Islet of Langerhans (tissue), 1 donor: ENCODE results near the gene ZNRF2.
"Not testable (repeated sequence)": the region's sequence is repeated elsewhere in the genome, so short reads cannot be mapped to it uniquely, and the experiment has no call there.

ENCODE experiments used
- FAIRE-seq: peaks from one replicate; lab custom pipeline; 2011; peaks lifted over from hg19 to GRCh38; lab: Jason Lieb, UNC

ZNRF2 gene

GRCh38 chr7:30263090-30263710 lies 21.2 kb upstream of the ZNRF2 start:
- no peak for FAIRE-seq

DNA sequence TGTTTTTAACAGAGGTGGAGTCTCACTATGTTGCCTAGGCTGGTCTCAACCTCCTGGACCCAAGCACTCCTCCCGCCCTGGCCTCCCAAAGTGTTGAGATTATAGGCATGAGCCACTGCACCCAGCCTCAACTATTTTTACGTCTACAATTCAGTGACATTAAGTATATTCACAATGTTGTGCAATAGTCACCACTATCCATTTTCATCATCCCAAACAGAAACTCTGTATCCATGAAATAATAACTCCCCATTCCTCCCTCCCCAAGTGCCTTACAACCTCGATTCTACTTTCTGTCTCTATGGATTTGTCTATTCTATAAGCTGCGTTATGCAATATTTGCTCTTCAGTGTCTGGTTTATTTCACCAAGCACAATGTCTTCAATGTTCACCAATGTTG lies 20.3 kb upstream of the ZNRF2 start:
- no peak for FAIRE-seq

DNA sequence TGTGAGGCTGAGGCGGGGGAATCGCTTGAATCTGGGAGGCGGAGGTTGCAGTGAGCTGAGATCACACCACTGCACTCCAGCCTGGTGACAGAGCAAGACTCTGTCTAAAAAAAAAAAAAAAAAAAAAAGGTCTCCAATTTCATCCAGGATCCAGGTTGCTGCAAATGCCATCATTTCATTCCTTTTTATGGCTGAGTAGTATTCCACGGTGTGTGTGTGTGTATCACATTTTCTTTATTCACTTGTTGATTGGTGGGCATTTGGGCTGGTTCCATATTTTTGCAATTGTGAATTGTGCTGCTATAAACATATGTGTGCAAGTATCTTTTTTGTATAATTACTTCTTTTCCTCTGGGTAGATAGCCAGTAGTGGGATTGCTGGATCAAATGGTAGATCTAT lies 19.2 kb upstream of the ZNRF2 start:
- FAIRE-seq = not testable (repeated sequence)

- FAIRE-seq = no peak
Measured at GRCh38 chr7:30266686-30267085, 17.7 kb upstream of the ZNRF2 start.

- FAIRE-seq = no peak
Measured at GRCh38 chr7:30268586-30268985, 15.8 kb upstream of the ZNRF2 start.

DNA sequence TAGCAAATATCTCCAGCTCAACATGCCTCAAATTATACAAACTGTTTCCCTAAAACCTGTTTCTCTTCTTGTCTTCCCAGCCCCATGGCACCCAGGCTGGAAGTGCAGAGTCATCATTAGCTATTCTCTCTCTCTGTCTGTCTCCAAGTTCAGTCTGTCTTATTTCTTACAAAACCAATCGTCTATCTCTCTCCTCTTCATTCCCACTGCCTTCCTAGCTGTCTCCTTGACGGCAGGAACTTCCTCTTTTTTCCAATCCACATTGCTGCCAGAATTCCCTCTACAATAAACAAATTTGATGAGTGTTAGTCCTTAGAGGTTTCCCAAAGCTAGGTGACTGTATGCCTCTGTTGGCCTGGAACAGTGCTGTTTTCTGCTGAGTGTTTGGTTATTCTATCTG lies 14.9 kb upstream of the ZNRF2 start:
- FAIRE-seq = no peak

DNA sequence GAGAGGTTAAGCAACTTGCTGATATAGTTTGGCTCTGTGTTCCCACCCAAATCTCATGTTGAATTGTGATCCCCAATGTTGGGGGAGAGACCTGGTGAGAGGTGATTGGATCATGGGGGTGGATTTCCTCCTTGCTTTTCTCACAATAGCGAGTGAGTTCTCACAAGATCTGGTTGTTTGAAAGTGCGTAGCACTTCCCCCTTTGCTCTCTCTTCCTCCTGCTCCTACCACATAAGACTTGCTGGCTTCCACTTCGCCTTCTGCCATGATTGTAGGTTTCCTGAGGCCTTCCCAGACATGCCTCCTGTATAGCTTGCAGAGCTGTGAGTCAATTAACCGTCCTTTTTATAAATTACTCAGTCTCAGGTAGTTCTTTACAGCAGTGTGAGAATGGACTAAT lies 13.5 kb upstream of the ZNRF2 start:
- FAIRE-seq = no peak

GRCh38 chr7:30272126-30272525 lies 12.3 kb upstream of the ZNRF2 start:
- no peak for FAIRE-seq

- no peak for FAIRE-seq
Measured at GRCh38 chr7:30273552-30273951, 10.8 kb upstream of the ZNRF2 start.

GRCh38 chr7:30274641-30275040 lies 9.8 kb upstream of the ZNRF2 start:
- no peak for FAIRE-seq

DNA sequence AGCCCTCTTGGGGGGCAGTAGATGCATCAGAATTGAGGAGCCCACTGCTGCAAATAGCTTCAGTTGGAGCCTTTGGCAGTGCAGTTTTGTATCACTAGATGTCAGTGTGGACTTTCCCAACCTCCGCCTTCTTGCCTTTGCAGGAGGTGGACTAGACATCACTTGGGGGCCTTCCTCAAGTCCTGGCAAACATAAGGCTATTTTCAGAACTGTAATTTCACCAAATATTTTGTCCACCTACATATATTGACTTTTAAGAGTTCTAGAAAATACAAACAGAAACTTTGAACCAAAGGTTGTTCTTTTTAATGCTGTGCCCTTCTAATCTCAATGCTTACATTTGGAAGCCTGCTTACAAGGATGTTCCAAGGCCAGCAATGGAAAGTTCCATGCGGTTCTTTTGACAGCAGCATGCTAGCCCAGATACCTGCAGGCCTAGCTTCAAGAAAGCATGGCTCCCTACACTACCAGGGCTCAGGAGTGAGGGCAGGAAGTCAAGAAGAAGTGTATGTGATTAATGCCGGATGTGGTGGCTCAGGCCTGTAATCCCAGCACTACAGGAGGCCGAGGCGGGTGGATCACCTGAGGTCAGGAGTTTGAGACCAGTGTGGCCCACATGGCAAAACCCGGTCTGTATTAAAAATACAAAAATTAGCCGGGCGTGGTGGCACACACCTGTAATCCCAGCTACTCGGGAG lies 8.0 kb upstream of the ZNRF2 start:
- FAIRE-seq = no peak

DNA sequence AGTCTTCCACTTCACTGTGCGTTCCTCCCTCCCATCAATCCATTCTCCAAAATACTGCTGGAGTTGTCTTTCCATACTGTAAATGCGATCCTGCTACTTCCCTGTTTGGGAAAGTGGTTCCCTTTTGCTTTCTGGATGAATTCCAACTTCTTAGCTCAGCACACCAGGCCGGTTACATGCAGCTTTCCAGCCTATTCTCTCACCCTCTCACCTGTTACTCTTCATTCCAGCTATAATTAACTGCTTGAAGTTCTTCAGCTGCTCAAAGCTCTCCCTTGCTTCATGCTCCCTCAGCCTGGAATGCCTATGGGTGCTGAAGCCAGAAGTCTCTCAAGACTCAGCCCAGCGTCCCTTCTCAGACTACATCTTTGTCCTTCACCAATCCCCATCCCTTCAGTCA lies 6.0 kb upstream of the ZNRF2 start:
- FAIRE-seq = no peak

- no peak for FAIRE-seq
Measured at GRCh38 chr7:30278849-30279652, 5.3 kb upstream of the ZNRF2 start.

DNA sequence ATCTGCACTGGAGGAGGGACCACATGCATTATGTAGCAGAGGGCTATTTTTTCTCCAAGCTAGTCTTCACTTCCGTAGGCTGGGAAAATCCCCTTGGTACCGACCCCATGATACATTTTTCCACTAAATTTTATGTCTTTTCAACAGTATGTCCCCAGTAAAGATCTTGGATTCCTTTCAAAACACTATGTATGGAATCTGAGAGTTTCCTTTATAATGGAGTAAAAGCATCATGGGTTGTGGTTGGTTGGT lies 4.8 kb upstream of the ZNRF2 start:
- no peak for FAIRE-seq

GRCh38 chr7:30280631-30281030 lies 3.8 kb upstream of the ZNRF2 start:
- no peak for FAIRE-seq

DNA sequence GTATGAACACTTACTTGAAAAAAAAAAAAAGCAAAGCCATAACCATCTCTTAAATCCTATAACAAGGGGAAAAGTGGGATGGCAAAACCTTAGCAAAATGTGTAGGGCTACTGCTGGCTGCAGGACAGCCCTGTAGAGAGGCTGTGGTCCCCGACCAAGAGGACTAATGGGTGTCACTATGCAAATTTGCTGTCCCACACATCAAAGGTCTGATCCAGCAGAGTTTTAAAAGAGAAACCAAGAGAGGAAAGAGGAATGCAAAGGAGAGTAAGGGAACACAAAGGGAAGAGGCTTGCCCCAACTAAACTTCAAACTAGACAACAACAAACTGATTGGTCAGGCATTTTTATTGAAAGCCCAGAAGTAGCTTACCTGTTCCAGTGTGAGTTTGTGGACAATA lies 3.1 kb upstream of the ZNRF2 start:
- no peak for FAIRE-seq

- FAIRE-seq = no peak
Measured at GRCh38 chr7:30281791-30282190, 2.6 kb upstream of the ZNRF2 start.

DNA sequence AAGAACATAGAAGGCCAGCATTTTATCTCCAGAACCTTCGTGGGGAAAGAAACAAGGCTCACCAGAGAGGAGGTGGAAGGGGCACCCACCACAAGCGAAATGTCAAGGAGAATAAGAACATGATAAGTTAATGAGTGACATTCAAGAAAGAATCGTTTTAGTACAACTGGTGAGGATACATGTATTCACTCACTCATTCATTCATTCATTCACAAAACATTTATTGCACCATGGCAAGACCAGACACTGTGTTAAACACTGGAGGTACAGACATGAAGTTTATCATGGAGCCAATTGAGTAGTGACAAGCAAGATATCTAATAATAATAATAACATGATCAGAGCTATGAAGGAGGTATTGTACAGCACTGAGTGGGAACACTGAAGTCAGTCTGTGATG lies 1.7 kb upstream of the ZNRF2 start:
- FAIRE-seq = no peak

GRCh38 chr7:30285067-30285535 lies 704 bp downstream of the ZNRF2 start:
- no peak for FAIRE-seq

DNA sequence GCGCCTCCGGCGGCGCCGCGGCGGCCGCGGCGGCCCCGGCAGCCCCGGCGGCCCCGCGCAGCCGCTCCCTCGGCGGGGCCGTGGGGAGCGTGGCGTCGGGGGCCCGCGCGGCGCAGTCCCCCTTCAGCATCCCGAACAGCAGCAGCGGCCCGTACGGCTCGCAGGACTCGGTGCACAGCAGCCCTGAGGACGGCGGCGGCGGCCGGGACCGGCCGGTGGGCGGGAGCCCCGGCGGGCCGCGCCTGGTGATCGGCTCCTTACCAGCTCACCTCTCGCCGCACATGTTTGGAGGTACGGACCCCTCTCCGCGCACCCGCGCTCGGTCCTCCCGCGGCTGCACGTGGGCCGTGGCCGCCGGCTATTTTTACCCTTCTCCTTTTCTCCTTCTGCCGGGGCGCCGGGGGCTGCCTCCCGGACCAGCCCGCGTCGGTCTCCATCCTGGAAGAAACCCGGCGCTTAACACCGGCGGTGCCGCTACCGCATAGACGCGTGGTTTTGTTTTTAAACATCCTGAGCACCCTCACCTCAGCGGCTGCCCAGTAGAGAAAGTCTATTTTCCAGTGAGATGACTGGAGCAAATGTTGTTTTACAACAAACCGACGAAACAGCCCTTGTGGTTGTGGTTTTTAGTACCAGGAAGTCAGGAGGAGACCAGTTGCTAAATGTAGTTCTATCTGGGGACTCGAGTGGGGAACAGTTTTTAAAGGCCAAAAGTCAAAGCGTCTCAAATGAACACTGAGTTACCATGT lies 1.3 kb downstream of the ZNRF2 start:
- FAIRE-seq = no peak

DNA sequence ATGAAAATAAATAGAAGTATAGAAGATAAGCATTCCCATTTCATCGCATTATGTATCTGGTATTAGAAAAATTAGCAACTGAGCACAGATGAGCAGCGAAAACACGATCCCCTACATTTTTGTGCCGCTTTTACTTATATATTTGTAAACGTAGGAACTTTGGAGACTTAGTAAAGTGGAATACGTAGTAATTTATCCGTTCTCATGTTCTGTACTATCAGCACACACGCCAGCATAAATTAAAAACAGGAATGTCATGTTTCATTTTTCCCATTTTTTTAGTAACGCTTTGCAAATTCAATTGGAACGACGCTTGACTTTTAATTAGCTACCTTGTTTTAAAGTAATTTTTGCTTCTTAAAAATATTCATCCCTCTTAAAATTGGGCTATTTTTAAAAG lies 2.4 kb downstream of the ZNRF2 start:
- no peak for FAIRE-seq

DNA sequence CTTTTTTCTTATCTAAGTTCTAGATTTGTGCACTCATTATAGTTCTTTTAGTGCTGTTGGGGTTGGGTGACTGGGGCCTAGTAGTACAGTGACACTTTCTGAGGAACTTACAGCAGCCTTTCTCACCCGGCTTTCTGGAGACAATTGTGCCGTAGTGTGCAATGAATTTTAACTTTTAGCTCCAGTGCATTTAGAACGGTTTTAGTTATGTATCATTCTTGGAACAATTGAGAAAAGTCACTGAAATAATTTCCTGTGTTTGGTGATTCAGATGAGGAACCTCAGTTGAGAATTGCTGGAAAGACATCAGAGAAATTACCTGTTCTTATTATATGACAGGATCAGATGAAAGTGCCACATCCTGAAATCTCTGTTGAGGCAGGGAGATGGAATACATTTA lies 3.2 kb downstream of the ZNRF2 start:
- FAIRE-seq = not testable (repeated sequence)

DNA sequence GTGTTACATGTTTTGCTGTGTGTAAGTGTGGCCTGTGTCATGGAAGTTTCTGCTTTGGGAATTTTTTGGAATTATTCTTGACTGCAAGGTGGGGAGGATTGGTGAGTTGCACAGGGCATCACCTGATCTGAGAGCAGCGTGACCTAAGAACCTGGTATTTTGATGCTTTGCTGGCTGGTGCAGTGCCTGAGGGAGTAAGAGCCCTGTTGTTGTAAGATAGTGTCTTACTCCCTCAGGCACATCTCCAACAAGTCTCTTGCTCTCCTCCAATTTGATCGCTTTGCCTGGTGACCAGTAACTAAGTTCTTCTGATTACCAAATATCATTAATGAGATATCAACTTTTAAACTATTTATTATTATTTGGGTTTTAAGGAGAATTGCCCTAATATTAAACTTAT lies 5.2 kb downstream of the ZNRF2 start:
- FAIRE-seq = not testable (repeated sequence)
